Dermis blood vessel endothelial cell (primary cell): ENCODE data around the gene RTN4R. TPM values are rescaled to one million over a fixed set of nuclear protein-coding genes. Genes with fewer than 3 reads are reported as not detected.

Experiments used
- DNase-seq: peaks from one replicate; pipeline ENCODE4 v3.0.0; 2010
- total RNA-seq: library from RNA; depleted of rRNA; stranded (reverse); fragments of >200 nt; gene quantifications from 2 replicates; pipeline ENCODE4 v1.2.3, GENCODE V29; 2014

The RTN4R gene
- total RNA-seq, 1 donor from 2014 or later, result 0.68 TPM

GRCh38 chr22:20241579-20242392, 26.3 kb downstream of the RTN4R start:
- no peak for DNase-seq

DNA sequence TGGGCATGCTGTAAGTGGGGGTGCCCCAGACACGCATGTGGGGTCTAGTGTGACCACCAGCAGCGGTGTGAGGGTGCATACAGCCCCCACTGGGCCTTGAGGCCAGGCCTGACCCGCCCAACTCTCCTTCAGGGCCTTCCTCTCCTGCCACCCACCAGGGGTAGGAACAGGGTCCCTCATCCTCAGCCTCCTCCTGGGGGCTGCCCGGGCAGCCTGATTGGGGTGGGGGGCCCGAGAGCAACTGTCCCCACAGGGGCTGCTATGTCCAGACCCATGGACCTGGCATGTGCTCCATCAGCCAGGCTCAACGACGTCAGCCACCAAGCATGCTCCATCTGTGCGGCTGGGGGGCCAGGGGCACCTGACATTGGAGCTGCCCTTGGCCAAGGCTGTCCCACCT, 27.2 kb downstream of the RTN4R start:
- DNase-seq, result no peak

DNA sequence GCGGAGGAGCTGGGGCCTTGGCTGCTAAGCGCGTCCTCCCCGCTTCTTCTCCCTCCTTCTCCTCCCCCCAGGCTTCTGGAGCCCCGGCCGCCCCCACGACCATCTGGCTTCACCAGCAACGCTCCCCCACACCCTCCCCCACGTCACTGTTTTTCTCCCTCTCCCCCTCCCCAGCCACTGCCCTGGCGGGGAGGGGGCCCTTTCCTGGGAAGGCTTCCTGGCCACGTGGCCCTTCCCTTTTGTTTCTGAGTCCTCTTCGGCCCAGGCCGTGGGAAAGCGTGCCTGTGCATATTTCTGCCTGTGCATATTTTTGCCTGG, 27.7 kb downstream of the RTN4R start:
- peak; percentile 65 for DNase-seq

GRCh38 chr22:20239676-20240446, 28.3 kb downstream of the RTN4R start:
- no peak for DNase-seq

DNA sequence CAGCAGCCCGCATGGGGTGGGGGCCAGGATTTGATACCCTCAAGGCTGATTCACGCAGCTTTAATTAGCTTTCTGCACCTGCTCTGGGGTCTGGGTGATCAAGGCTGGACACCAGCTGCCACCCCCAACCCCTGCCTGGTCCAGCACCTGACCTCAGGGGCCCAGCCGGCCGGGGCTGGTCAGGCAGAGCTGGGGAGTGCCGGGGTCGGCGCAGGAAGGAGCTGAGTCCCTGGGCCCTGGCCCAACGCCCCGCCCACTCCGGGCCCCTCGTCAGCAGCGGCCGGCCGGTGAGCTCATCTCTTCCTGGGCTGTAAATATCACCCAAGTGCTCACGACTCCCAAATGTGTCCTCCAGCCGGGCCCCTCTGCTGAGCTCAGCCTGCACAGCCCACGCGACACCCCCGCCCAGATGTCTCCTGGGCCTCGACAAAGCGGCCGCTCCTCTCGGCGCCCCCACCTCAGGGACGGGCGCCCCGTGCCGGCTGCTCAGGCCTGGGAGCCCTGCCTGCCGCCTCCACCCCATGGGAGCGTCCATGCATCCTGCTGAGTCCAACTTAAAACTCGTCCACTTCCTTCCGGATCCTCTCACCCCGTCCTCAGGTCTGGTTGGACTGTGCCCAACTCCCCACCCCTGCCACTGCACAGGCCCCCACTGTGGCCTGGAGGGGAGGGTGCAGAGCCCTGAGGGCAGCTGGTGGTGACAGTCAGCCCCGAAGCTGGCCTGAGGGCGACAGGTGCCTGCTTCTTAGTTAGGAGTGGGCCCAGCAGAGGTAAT, 29.0 kb downstream of the RTN4R start:
- peak; percentile 27 for DNase-seq

GRCh38 chr22:20238536-20238900, 29.6 kb downstream of the RTN4R start:
- DNase-seq, result peak; percentile 56

DNA sequence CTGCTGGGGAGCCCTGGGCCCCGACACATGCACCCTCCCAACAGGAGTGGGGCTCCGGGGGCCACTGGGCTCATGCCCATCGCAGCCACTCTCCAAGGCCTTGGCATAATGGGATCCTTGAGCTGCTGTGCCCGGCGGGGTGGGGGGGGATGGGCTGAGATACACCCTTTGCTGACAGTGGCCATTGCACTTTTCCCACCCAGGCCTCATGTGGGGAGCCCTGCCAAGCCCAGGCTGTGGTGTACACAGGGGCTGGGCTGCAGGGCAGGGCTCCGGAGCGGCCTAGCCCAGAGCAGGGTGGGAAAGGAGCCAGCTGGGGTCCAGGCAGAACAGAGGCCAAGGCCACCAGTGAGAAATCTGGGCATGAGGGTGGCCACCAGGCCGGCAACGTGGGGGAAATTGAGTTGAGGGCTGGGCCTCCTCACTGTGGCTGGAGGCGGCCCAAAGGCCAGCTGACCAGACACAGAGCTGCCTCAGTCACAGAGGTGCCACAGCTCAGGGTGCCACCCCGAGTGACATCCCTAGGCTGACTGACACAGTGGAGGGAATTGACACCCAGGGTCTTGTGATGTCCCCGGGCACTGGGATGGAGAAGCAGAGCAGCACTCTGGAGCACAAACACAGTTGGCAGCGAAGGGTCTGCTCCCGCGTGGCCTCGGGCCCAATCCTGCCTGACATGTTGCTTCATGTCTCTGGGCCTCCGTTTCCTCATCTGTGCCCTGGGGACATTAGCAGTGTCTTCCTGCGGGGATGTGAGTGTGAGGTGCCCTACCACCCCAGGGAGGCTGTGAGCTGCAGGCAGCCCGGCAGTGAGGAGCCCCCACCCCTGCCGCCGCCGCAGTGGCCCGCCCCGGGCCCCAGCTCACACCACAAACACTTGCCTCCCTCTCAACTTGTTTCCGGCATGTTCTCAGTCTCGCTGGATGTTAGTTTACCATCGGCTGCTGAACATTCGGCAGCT, 30.4 kb downstream of the RTN4R start:
- DNase-seq, result no peak

DNA sequence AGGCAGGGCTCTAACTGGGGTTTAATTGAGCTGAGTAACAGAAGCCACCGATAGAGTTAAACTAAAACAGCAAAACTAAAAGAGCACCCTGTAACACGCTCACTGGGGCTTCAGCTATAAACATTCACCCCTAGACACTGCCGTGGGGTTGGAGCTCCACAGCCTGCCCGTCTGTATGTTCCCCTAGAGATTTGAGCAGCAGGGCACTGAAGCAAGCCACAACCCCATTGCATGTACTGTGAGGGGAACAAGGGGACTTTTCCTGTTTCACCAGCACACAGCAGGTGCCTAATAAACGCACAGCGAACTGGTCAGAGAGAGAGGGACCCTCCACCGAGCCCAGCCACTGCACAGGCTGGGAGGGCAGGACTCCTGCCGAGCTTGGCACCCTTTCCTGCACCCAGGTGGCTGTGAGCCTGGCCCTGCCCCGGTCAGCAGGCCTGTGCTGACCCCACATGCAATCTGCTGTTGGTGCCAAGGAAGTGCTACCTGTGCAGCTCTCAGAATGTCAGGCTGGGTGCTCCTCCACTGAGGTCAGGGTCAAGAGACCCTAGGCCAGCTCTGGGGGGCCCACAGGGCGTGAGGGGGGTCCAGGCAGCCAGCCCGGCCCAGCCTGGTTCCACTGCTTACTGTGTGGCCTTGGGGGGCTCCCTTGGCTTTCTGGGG, 31.9 kb downstream of the RTN4R start:
- no peak for DNase-seq

GRCh38 chr22:20235389-20235991, 32.6 kb downstream of the RTN4R start:
- no peak for DNase-seq

GRCh38 chr22:20234760-20235388, 33.2 kb downstream of the RTN4R start:
- no peak for DNase-seq

- no peak for DNase-seq
Measured at GRCh38 chr22:20234314-20234682, 33.8 kb downstream of the RTN4R start.

- DNase-seq, result no peak
Measured at GRCh38 chr22:20233351-20234313, 34.5 kb downstream of the RTN4R start.

GRCh38 chr22:20232781-20233180, 35.3 kb downstream of the RTN4R start:
- no peak for DNase-seq

GRCh38 chr22:20232237-20232598, 35.9 kb downstream of the RTN4R start:
- no peak for DNase-seq

DNA sequence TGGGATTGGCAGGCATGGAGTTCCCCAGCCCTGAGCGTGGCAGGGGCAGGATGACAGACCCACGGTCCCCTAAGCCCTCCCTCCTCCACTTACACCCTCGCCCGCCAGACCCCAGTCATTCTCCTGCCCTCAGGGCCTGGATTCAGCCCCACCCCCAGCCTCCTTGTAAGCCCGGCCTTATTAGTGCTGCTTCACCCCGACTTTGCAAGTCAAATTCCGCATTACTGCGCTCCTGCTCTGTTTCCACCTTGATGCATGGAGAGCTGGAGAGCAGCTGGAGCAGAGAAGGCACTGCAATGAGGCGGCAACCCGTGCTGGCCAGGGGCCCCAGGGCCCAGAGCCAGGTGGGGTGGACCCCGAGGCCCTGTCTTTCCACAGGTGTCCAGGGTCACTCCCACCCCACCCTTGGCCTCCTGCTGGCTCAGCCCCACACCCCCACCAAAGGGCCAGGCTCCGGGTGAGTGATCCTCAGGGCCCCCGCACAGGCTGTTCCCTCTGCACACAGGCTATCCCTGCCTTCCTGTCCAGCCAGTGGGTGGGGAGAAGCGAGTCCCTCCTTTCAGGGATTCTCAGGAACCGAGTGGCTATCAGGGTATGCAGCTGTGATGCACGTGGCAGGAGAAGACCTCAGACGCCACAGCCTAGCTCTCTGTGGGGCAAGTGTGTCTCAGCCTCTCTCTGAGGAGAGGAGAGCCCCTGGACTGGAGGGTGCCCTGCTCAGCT, 36.4 kb downstream of the RTN4R start:
- no peak for DNase-seq

GRCh38 chr22:20230777-20231420, 37.2 kb downstream of the RTN4R start:
- DNase-seq, result no peak

- DNase-seq, result no peak
Measured at GRCh38 chr22:20229916-20230775, 38.0 kb downstream of the RTN4R start.

GRCh38 chr22:20228939-20229272, 39.2 kb downstream of the RTN4R start:
- DNase-seq, result no peak
